WTC11 (cell line): ENCODE results near the gene RPL41. TPM values are rescaled to one million over a fixed set of nuclear protein-coding genes. Genes with fewer than 3 reads are reported as not detected.
A peak's percentile ranks its signal among the peaks of the same experiment; 100 is the strongest.

Experiments
- ATAC-seq: fragments of 200-7000 bp; cut with Tn5 transposase; 2 replicates; pipeline ENCODE4 v1.10.0; 2021; ENCODE audit warnings: mild to moderate bottlenecking, moderate library complexity
- CTCF ChIA-PET: fragments of 300-600 bp; sonication (Branson Sonifier 250); formaldehyde crosslinking; loops from one replicate; lab custom pipeline; 2021; ENCODE audit warnings: antibody characterized with exemption; lab: Charles Lee
- POLR2A ChIA-PET: fragments of 350-600 bp; sonication (Branson Sonifier 250); formaldehyde crosslinking; loops from one replicate; lab custom pipeline; 2021; ENCODE audit warnings: antibody characterized with exemption; lab: Charles Lee
- DNase-seq: peaks from one replicate; pipeline ENCODE4 v3.0.0; 2021; ENCODE audit warnings: low spot score
- H3K27ac Mint-ChIP-seq: 2 replicates; pipeline ENCODE4 v1.8.0; 2021; ENCODE audit warnings: mixed read lengths
- H3K27me3 Mint-ChIP-seq: 2 replicates; pipeline ENCODE4 v1.8.0; 2021; ENCODE audit warnings: low read depth, mild to moderate bottlenecking, moderate library complexity, mixed read lengths
- H3K36me3 Mint-ChIP-seq: 2 replicates; pipeline ENCODE4 v1.8.0; 2021; ENCODE audit warnings: mixed read lengths
- H3K4me1 Mint-ChIP-seq: 2 replicates; pipeline ENCODE4 v1.8.0; 2022; ENCODE audit warnings: mixed read lengths
- H3K4me3 Mint-ChIP-seq: 2 replicates; pipeline ENCODE4 v1.8.0; 2021; ENCODE audit warnings: mild to moderate bottlenecking, moderate library complexity, mixed read lengths
- H3K9me3 Mint-ChIP-seq: 2 replicates; pipeline ENCODE4 v1.8.0; 2021; ENCODE audit warnings: mixed read lengths
- CREM ChIP-seq: sonication (generic); formaldehyde crosslinking; IDR thresholded peaks from 2 replicates; pipeline ENCODE4 v1.8.1; 2022; ENCODE audit warnings: mild to moderate bottlenecking, missing genetic modification reagents, moderate library complexity
- EMX1 ChIP-seq: fragments of 250-450 bp; sonication (Bioruptor Pico); IDR thresholded peaks from 2 replicates; pipeline ENCODE4 v1.8.0; 2021; ENCODE audit warnings: mild to moderate bottlenecking
- ESRRA ChIP-seq: sonication (generic); formaldehyde crosslinking; IDR thresholded peaks from 2 replicates; pipeline ENCODE4 v1.8.1; 2022; ENCODE audit warnings: mild to moderate bottlenecking, missing genetic modification reagents, borderline replicate concordance
- FOXK1 ChIP-seq: sonication (generic); formaldehyde crosslinking; IDR thresholded peaks from 2 replicates; pipeline ENCODE4 v1.8.0; 2022; ENCODE audit warnings: mild to moderate bottlenecking, moderate library complexity, missing genetic modification reagents
- GTF2I ChIP-seq: fragments of 250-450 bp; sonication (Bioruptor Pico); conservative IDR thresholded peaks from 2 replicates; pipeline ENCODE4 v1.4.0; 2021; ENCODE audit warnings: mild to moderate bottlenecking
- JAZF1 ChIP-seq: fragments of 250-450 bp; sonication (Bioruptor Pico); IDR thresholded peaks from 2 replicates; pipeline ENCODE4 v1.9.0; 2021; ENCODE audit warnings: moderate library complexity, mild to moderate bottlenecking, inconsistent platforms
- MYBL2 ChIP-seq: sonication (generic); formaldehyde crosslinking; IDR thresholded peaks from 2 replicates; pipeline ENCODE4 v1.8.1; 2023; ENCODE audit warnings: mild to moderate bottlenecking, moderate library complexity, missing genetic modification reagents
- NR1H2 ChIP-seq: sonication (generic); formaldehyde crosslinking; IDR thresholded peaks from 2 replicates; pipeline ENCODE4 v1.9.0; 2021; ENCODE audit warnings: mild to moderate bottlenecking, moderate library complexity, missing genetic modification reagents
- NR3C1 ChIP-seq: sonication (generic); formaldehyde crosslinking; conservative IDR thresholded peaks from 2 replicates; pipeline ENCODE4 v1.8.1; 2023; ENCODE audit warnings: low read depth, mild to moderate bottlenecking, missing genetic modification reagents
- SP1 ChIP-seq: sonication (generic); formaldehyde crosslinking; conservative IDR thresholded peaks from 2 replicates; pipeline ENCODE4 v1.8.1; 2022; ENCODE audit warnings: missing genetic modification reagents
- ZNF232 ChIP-seq: sonication (generic); formaldehyde crosslinking; IDR thresholded peaks from 2 replicates; pipeline ENCODE4 v1.8.0; 2022; ENCODE audit warnings: mild to moderate bottlenecking, missing genetic modification reagents
- ZNF396 ChIP-seq: fragments of 250-450 bp; sonication (Bioruptor Pico); IDR thresholded peaks from 2 replicates; pipeline ENCODE4 v1.8.0; 2021; ENCODE audit warnings: mild to moderate bottlenecking, moderate library complexity, borderline replicate concordance
- total RNA-seq: library from RNA; stranded (reverse); gene quantifications from 3 replicates; pipeline ENCODE4 v1.2.3, GENCODE V29; 2021
- TF ChIP-seq, protein P1 (sequence below): fragments of 250-450 bp; sonication (Bioruptor Pico); conservative IDR thresholded peaks from 2 replicates; pipeline ENCODE4 v1.9.0; 2021; ENCODE audit warnings: mild to moderate bottlenecking
- TF ChIP-seq, protein P2 (sequence below): fragments of 250-450 bp; sonication (Bioruptor Pico); IDR thresholded peaks from 2 replicates; pipeline ENCODE4 v1.9.0; 2021; ENCODE audit warnings: mild to moderate bottlenecking
- TF ChIP-seq, protein P3 (sequence below): sonication (generic); formaldehyde crosslinking; IDR thresholded peaks from 2 replicates; pipeline ENCODE4 v1.8.0; 2022; ENCODE audit warnings: mild to moderate bottlenecking, missing genetic modification reagents
- TF ChIP-seq, protein P4 (sequence below): fragments of 250-450 bp; sonication (Bioruptor Pico); IDR thresholded peaks from 2 replicates; pipeline ENCODE4 v1.9.0; 2021; ENCODE audit warnings: moderate library complexity, mild to moderate bottlenecking, inconsistent platforms, borderline replicate concordance
- TF ChIP-seq, protein P5 (sequence below): sonication (generic); formaldehyde crosslinking; IDR thresholded peaks from 2 replicates; pipeline ENCODE4 v1.8.0; 2023; ENCODE audit warnings: mild to moderate bottlenecking, missing genetic modification reagents
- TF ChIP-seq, protein P6 (sequence below): sonication (generic); formaldehyde crosslinking; conservative IDR thresholded peaks from 2 replicates; pipeline ENCODE4 v1.8.1; 2022; ENCODE audit warnings: mild to moderate bottlenecking, missing genetic modification reagents
- TF ChIP-seq, protein P7 (sequence below): sonication (generic); formaldehyde crosslinking; IDR thresholded peaks from 2 replicates; pipeline ENCODE4 v1.8.1; 2023; ENCODE audit warnings: mild to moderate bottlenecking, missing genetic modification reagents, borderline replicate concordance
- TF ChIP-seq, protein P8 (sequence below): sonication (generic); formaldehyde crosslinking; IDR thresholded peaks from 2 replicates; pipeline ENCODE4 v1.8.1; 2022; ENCODE audit warnings: mild to moderate bottlenecking, missing genetic modification reagents, moderate library complexity, borderline replicate concordance

RPL41 gene
- total RNA-seq, 1 experiment from 2014 or later = 4,004 TPM

DNA sequence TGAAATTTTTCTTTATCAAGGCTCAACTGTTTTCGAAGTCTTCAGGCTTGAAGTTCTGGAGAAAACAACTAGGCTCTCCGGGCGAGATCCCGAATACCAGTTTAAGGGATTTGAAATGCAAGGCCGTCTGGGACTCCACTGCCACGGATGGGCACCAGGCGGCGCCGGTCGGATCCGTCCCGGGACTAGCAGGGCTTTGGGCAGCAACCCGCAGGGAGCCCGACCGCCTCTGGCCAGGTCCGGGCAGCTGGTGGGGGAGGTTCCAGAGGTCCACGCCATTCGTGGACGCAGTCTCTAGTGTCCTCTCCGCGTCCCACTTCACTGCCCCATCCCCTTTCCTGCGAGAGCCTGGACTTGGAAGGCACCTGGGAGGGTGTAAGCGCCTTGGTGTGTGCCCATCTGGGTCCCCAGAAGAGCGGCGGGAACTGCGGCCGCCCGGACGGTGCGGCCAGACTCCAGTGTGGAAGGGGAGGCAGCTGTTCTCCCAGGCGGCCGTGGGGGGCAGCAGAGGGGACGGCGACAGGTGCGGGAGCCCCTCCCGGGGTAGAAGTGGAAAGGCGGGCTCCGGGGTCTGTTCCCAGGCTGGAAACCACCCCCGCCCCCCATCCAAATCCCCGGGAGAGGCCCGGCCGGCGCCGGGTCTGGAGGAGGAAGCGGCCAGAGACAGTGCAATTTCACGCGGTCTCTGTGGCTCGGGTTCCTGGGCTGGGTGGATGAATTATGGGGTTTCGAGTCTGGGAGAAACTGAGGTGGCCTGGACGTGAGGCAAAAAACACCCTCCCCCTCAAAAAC lies 37.3 kb upstream of the RPL41 start (continued):
- TF ChIP-seq, protein P1, sequence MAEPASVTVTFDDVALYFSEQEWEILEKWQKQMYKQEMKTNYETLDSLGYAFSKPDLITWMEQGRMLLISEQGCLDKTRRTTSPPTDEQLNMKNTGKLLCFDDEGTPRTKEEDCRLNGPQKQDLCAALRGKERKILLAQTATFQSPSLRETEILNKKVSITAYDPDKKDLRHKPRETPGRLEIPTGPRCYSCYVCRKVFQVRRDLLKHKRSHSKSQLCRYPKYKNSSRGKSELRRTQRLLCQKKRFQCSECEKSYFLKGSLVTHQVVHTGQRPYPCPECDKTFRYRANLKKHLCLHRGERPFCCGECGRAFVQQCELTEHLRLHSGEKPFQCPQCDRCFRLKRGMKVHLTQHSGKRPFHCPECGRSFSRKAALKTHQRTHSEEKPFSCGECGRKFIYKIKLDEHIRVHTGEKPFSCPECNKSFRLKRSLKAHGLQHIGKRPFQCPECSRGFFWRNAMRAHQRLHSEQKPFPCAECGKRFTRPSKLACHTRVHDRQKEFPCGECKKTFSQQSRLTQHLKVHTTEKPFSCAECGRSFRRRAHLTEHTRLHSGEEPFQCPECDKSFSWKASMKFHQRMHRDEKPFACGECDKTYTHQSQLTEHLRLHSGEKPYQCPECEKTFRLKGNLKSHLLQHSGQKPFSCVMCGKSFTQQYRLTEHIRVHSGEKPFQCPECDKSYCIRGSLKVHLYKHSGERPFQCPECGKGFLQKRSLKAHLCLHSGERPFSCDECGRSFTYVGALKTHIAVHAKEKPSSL (CRISPR knock-in tag) = no peak
- TF ChIP-seq ZNF396 (CRISPR knock-in tag) (0 out of 2 replicates have a peak, but pooled peaks have one; percentile 1), JAZF1 (CRISPR knock-in tag) (no peak), MYBL2 (CRISPR knock-in tag) (no peak; the same call in 1 of the 2 replicates), FOXK1 (CRISPR knock-in tag) (no peak; the same call in 1 of the 2 replicates)

DNA sequence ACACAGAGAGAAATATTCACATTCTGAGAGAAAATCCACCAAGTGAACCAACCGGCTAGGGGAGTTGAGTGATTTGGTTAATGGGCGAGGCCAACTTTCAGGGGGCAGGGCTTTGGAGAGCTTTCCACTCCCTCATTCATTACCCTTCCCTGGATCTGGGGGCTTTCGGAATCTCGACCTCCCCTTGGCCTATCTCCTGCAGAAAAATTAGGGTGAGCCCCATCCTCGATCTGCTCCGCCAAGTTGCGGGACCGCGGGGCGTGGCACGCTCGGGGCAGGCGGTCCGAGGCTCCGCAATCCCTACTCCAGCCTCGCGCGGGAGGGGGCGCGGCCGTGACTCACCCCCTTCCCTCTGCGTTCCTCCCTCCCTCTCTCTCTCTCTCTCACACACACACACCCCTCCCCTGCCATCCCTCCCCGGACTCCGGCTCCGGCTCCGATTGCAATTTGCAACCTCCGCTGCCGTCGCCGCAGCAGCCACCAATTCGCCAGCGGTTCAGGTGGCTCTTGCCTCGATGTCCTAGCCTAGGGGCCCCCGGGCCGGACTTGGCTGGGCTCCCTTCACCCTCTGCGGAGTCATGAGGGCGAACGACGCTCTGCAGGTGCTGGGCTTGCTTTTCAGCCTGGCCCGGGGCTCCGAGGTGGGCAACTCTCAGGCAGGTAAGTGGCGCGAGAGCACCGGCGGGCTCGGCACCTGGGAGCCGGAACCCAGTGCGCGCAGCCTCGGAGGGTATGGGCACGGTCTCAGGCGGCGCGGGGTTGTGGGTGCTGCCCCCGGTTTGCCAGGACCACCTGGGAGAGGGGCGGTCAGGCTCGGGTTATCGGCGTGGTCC lies 36.5 kb upstream of the RPL41 start, which contains the start of gene ERBB3:
ERBB3 (plus strand) TSS at position 443 of the 833 bp plus-strand sequence; CDS start at position 579, 136 bp downstream.
- ATAC-seq = peak; percentile 49
- no peaks in the 10 kb centered on the region for H3K27me3 Mint-ChIP-seq
- CTCF ChIA-PET = interaction anchor here (0.6 to 2.6 kb wide), 25 partner anchors 10 to 350 kb away, joined by 3 to 16 read pairs (median 4); partner anchors contain the start of genes ESYT1, ORMDL2, PA2G4 and RAB5B
- peaks cover 23% of the 10 kb centered on the region for H3K4me1 Mint-ChIP-seq
- H3K36me3 Mint-ChIP-seq = peaks cover 12% of the 10 kb centered on the region
- H3K27ac Mint-ChIP-seq = peak within 1 kb of the TSS; percentile 98
- H3K4me3 Mint-ChIP-seq = peak within 1 kb of the TSS; percentile 89
- peak; percentile 82 for DNase-seq
- POLR2A ChIA-PET = interaction anchor here (0.6 to 2.9 kb wide), 14 partner anchors 25 to 938 kb away, joined by 3 to 34 read pairs (median 4); partner anchors contain the start of genes MYL6, PA2G4, RAB5B and RNF41
- H3K9me3 Mint-ChIP-seq = no peaks in the 10 kb centered on the region
- TF ChIP-seq SP1 (CRISPR knock-in tag) = 0 out of 2 replicates have a peak, but pooled peaks have one; percentile 2
- TF ChIP-seq ZNF232 (CRISPR knock-in tag) = no peak
- TF ChIP-seq, protein P2, sequence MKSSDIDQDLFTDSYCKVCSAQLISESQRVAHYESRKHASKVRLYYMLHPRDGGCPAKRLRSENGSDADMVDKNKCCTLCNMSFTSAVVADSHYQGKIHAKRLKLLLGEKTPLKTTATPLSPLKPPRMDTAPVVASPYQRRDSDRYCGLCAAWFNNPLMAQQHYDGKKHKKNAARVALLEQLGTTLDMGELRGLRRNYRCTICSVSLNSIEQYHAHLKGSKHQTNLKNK = no peak
- TF ChIP-seq, protein P3, sequence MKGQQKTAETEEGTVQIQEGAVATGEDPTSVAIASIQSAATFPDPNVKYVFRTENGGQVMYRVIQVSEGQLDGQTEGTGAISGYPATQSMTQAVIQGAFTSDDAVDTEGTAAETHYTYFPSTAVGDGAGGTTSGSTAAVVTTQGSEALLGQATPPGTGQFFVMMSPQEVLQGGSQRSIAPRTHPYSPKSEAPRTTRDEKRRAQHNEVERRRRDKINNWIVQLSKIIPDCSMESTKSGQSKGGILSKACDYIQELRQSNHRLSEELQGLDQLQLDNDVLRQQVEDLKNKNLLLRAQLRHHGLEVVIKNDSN (CRISPR knock-in tag) = peak; percentile 12; the same call in 1 of the 2 replicates
- TF ChIP-seq, protein P4, sequence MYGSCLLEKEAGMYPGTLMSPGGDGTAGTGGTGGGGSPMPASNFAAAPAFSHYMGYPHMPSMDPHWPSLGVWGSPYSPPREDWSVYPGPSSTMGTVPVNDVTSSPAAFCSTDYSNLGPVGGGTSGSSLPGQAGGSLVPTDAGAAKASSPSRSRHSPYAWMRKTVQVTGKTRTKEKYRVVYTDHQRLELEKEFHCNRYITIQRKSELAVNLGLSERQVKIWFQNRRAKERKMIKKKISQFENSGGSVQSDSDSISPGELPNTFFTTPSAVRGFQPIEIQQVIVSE (CRISPR knock-in tag) = no peak
- TF ChIP-seq JAZF1 (CRISPR knock-in tag) = no peak
- no peak for TF ChIP-seq EMX1 (CRISPR knock-in tag)
- TF ChIP-seq GTF2I = no peak
- no peak for TF ChIP-seq NR1H2 (CRISPR knock-in tag)
- TF ChIP-seq, protein P5, sequence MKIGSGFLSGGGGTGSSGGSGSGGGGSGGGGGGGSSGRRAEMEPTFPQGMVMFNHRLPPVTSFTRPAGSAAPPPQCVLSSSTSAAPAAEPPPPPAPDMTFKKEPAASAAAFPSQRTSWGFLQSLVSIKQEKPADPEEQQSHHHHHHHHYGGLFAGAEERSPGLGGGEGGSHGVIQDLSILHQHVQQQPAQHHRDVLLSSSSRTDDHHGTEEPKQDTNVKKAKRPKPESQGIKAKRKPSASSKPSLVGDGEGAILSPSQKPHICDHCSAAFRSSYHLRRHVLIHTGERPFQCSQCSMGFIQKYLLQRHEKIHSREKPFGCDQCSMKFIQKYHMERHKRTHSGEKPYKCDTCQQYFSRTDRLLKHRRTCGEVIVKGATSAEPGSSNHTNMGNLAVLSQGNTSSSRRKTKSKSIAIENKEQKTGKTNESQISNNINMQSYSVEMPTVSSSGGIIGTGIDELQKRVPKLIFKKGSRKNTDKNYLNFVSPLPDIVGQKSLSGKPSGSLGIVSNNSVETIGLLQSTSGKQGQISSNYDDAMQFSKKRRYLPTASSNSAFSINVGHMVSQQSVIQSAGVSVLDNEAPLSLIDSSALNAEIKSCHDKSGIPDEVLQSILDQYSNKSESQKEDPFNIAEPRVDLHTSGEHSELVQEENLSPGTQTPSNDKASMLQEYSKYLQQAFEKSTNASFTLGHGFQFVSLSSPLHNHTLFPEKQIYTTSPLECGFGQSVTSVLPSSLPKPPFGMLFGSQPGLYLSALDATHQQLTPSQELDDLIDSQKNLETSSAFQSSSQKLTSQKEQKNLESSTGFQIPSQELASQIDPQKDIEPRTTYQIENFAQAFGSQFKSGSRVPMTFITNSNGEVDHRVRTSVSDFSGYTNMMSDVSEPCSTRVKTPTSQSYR (CRISPR knock-in tag) = 0 out of 2 replicates have a peak, but pooled peaks have one; percentile 20
- TF ChIP-seq CREM = peak; percentile 61; the same call in 1 of the 2 replicates
- TF ChIP-seq NR3C1 (CRISPR knock-in tag) = no peak
- TF ChIP-seq, protein P6, sequence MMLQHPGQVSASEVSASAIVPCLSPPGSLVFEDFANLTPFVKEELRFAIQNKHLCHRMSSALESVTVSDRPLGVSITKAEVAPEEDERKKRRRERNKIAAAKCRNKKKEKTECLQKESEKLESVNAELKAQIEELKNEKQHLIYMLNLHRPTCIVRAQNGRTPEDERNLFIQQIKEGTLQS (CRISPR knock-in tag) = 0 out of 2 replicates have a peak, but pooled peaks have one; percentile 16
- TF ChIP-seq, protein P7, sequence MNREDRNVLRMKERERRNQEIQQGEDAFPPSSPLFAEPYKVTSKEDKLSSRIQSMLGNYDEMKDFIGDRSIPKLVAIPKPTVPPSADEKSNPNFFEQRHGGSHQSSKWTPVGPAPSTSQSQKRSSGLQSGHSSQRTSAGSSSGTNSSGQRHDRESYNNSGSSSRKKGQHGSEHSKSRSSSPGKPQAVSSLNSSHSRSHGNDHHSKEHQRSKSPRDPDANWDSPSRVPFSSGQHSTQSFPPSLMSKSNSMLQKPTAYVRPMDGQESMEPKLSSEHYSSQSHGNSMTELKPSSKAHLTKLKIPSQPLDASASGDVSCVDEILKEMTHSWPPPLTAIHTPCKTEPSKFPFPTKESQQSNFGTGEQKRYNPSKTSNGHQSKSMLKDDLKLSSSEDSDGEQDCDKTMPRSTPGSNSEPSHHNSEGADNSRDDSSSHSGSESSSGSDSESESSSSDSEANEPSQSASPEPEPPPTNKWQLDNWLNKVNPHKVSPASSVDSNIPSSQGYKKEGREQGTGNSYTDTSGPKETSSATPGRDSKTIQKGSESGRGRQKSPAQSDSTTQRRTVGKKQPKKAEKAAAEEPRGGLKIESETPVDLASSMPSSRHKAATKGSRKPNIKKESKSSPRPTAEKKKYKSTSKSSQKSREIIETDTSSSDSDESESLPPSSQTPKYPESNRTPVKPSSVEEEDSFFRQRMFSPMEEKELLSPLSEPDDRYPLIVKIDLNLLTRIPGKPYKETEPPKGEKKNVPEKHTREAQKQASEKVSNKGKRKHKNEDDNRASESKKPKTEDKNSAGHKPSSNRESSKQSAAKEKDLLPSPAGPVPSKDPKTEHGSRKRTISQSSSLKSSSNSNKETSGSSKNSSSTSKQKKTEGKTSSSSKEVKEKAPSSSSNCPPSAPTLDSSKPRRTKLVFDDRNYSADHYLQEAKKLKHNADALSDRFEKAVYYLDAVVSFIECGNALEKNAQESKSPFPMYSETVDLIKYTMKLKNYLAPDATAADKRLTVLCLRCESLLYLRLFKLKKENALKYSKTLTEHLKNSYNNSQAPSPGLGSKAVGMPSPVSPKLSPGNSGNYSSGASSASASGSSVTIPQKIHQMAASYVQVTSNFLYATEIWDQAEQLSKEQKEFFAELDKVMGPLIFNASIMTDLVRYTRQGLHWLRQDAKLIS (CRISPR knock-in tag) = no peak
- TF ChIP-seq, protein P8, sequence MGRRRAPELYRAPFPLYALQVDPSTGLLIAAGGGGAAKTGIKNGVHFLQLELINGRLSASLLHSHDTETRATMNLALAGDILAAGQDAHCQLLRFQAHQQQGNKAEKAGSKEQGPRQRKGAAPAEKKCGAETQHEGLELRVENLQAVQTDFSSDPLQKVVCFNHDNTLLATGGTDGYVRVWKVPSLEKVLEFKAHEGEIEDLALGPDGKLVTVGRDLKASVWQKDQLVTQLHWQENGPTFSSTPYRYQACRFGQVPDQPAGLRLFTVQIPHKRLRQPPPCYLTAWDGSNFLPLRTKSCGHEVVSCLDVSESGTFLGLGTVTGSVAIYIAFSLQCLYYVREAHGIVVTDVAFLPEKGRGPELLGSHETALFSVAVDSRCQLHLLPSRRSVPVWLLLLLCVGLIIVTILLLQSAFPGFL (CRISPR knock-in tag) = no peak
- TF ChIP-seq ESRRA = 0 out of 2 replicates have a peak, but pooled peaks have one; percentile 14
